Activated T-helper 17 cell treated with anti-CD3 and anti-CD28 coated beads, Interleukin-2, amount 50 U/mL, for 72 hours (primary cell): ENCODE measurements around the gene RNF166. TPM values are rescaled to one million over a fixed set of nuclear protein-coding genes. Genes with fewer than 3 reads are reported as not detected.

Experiments used
- ATAC-seq: fragments of 150-1000 bp; cut with Tn5 transposase; replicated peaks from 2 replicates; pipeline ENCODE4 v1.10.0; 2021; ENCODE audit warnings: mild to moderate bottlenecking, moderate library complexity
- H3K27ac Mint-ChIP-seq: one replicate; pipeline ENCODE4 v1.8.0; 2022; ENCODE audit warnings: mixed read lengths
- H3K27me3 Mint-ChIP-seq: one replicate; pipeline ENCODE4 v1.8.0; 2022; ENCODE audit warnings: mixed read lengths
- H3K36me3 Mint-ChIP-seq: one replicate; pipeline ENCODE4 v1.8.0; 2022; ENCODE audit warnings: low read depth, mild to moderate bottlenecking, mixed read lengths
- H3K4me1 Mint-ChIP-seq: one replicate; pipeline ENCODE4 v1.8.0; 2022; ENCODE audit warnings: mixed read lengths
- H3K4me3 Mint-ChIP-seq: one replicate; pipeline ENCODE4 v1.8.0; 2022; ENCODE audit warnings: mild to moderate bottlenecking, mixed read lengths
- H3K9me3 Mint-ChIP-seq: one replicate; pipeline ENCODE4 v1.8.0; 2022; ENCODE audit warnings: mixed read lengths
- total RNA-seq, 2 donors: library from RNA; stranded (reverse); gene quantifications; one replicate each; pipeline ENCODE4 v1.2.3, GENCODE V29; 2022

The RNF166 gene
- total RNA-seq, 2 donors from 2014 or later = 57.1 to 119 TPM

GRCh38 chr16:88743693-88744576 is 37.7 kb upstream of the RNF166 start:
- Mint-ChIP-seq H3K27ac (no peak overlapping the region), H3K4me3 (peak overlapping the region; percentile 12), H3K36me3 (peaks cover 6% of the 10 kb centered on the region), H3K4me1 (peaks cover 5% of the 10 kb centered on the region), H3K9me3 (no peaks in the 10 kb centered on the region), H3K27me3 (no peaks in the 10 kb centered on the region)
- ATAC-seq = peak; percentile 53

GRCh38 chr16:88742896-88743605 is 36.8 kb upstream of the RNF166 start:
- H3K36me3 Mint-ChIP-seq = peaks cover 6% of the 10 kb centered on the region
- peaks cover 5% of the 10 kb centered on the region for H3K4me1 Mint-ChIP-seq
- no peak overlapping the region for H3K27ac Mint-ChIP-seq

DNA sequence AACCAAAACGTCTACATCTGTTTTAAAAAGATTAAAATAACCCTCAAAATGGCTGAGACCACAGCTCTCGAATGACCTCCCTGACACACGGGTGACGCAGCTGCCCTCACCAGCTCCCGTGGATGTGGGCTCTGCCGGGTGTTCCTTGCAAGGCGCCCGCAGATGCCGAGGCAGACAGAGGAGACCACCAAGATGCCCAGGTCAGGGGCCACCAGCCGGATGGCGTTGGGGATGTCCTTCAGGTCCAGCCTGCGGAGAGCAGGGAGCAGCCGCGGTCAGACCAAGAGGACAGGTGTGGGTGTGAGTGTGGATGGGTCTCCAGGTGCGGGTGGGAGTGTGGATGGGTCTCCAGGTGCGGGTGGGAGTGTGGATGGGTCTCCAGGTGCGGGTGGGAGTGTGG is 35.2 kb upstream of the RNF166 start:
- Mint-ChIP-seq H3K27ac (no peak overlapping the region), H3K27me3 (no peaks in the 10 kb centered on the region), H3K4me1 (peaks cover under 1% of the 10 kb centered on the region), H3K4me3 (no peak overlapping the region), H3K36me3 (peaks cover 6% of the 10 kb centered on the region), H3K9me3 (no peaks in the 10 kb centered on the region)
- ATAC-seq = no peak

More at GRCh38 chr16:88742896-88743605, 36.8 kb upstream of the RNF166 start:
- Mint-ChIP-seq H3K4me3 (no peak overlapping the region), H3K27me3 (no peaks in the 10 kb centered on the region), H3K9me3 (no peaks in the 10 kb centered on the region)
- ATAC-seq = no peak

GRCh38 chr16:88740727-88741055 is 34.5 kb upstream of the RNF166 start:
- no peak overlapping the region for H3K27ac Mint-ChIP-seq
- no peaks in the 10 kb centered on the region for H3K4me1 Mint-ChIP-seq
- H3K4me3 Mint-ChIP-seq = no peak overlapping the region

DNA sequence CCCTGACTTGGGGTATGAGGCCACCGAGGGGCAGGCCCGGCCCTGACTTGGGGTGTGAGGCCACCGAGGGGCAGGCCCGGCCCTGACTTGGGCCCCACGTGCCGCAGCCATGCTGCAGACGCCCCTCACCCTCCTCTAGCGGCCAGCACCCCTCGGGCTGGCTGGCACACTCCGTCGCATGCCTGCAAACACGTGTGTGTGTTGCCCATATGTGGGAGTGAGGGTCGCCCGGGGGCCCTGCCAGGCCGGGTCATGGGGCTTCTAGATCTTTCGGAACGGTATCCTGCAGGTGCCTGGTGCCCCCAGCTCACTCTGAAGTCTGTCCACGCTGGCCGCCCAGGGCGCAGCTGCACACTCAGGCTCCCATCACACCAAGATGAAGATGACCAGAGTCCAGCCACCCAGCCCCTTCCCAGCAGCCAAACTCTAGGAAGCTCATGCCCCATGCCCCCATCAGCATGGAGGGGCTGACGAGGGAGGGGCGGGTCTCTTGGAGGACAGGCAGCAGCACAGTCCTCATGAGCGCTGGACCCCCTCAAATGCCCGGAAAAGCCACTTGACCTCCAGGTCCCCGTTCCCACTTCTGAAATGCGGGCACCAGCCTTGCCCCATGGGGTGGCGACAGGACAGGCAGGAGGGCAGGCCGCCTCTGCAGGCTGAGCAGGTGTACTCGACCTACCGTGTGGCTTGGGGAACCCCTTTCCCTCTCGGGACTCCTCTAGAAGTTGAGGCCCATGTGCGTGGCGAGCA is 33.9 kb upstream of the RNF166 start:
- no peaks in the 10 kb centered on the region for H3K27me3 Mint-ChIP-seq
- no peak overlapping the region for H3K4me3 Mint-ChIP-seq
- H3K36me3 Mint-ChIP-seq = peaks cover 11% of the 10 kb centered on the region
- no peak for ATAC-seq
- H3K9me3 Mint-ChIP-seq = no peaks in the 10 kb centered on the region
- H3K27ac Mint-ChIP-seq = no peak overlapping the region
- no peaks in the 10 kb centered on the region for H3K4me1 Mint-ChIP-seq

More at GRCh38 chr16:88740727-88741055, 34.5 kb upstream of the RNF166 start:
- Mint-ChIP-seq H3K27me3 (no peaks in the 10 kb centered on the region), H3K9me3 (no peaks in the 10 kb centered on the region), H3K36me3 (peaks cover 11% of the 10 kb centered on the region)
- ATAC-seq = no peak

DNA sequence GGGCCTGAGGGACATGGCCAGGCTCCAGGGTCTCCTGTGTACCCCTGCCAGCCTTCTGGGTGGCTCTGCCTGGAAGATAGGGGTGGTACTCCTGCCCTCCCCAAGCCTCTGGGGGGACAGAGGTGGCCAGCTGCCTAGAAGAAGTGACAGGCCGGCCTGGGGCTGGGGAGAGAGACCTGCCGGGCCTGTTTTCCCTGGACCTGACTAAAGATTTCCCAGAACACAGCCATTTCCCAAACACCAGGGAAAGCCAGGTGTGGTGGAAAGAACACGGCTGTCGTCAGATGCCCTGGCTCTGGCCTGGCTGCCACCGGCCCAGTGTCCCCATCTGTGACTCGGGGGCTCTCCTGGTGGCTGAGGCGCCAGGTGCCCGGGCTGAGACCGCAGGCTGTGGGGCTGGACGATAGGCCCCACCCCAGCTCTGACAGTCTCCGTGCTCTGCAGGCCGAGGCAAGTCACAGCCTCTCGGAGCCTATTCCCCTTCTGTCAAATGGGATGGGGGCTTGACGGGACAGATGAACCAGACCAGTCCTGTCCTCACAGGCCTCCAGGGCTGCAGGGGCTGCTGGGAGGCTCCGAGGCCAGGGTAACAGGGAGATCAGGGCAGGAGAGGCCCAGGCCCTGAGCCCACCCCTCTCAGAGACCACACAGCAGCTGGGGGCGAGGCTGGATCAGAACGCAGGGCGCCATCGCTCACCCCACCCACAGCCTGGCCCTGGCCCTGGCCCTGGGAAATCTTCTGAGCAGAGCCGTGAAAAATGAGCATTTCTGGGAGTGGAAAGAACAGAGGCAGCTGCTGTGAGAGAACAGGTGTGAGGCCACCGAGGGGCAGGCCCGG is 33.1 kb upstream of the RNF166 start:
- no peak overlapping the region for H3K4me3 Mint-ChIP-seq
- H3K27me3 Mint-ChIP-seq = no peaks in the 10 kb centered on the region
- H3K9me3 Mint-ChIP-seq = no peaks in the 10 kb centered on the region
- peak overlapping the region; percentile 67 for H3K27ac Mint-ChIP-seq
- ATAC-seq = no peak
- H3K36me3 Mint-ChIP-seq = peaks cover 11% of the 10 kb centered on the region
- no peaks in the 10 kb centered on the region for H3K4me1 Mint-ChIP-seq

GRCh38 chr16:88738151-88739084 is 32.2 kb upstream of the RNF166 start:
- peaks cover 11% of the 10 kb centered on the region for H3K36me3 Mint-ChIP-seq
- no peak overlapping the region for H3K4me3 Mint-ChIP-seq
- peak overlapping the region; percentile 67 for H3K27ac Mint-ChIP-seq
- ATAC-seq = no peak
- H3K4me1 Mint-ChIP-seq = no peaks in the 10 kb centered on the region
- H3K27me3 Mint-ChIP-seq = no peaks in the 10 kb centered on the region
- no peaks in the 10 kb centered on the region for H3K9me3 Mint-ChIP-seq

GRCh38 chr16:88737298-88738150 is 31.3 kb upstream of the RNF166 start:
- Mint-ChIP-seq H3K27ac (no peak overlapping the region), H3K4me3 (no peak overlapping the region), H3K9me3 (no peaks in the 10 kb centered on the region), H3K36me3 (peaks cover 11% of the 10 kb centered on the region), H3K4me1 (no peaks in the 10 kb centered on the region), H3K27me3 (no peaks in the 10 kb centered on the region)
- peak; percentile 89 for ATAC-seq

DNA sequence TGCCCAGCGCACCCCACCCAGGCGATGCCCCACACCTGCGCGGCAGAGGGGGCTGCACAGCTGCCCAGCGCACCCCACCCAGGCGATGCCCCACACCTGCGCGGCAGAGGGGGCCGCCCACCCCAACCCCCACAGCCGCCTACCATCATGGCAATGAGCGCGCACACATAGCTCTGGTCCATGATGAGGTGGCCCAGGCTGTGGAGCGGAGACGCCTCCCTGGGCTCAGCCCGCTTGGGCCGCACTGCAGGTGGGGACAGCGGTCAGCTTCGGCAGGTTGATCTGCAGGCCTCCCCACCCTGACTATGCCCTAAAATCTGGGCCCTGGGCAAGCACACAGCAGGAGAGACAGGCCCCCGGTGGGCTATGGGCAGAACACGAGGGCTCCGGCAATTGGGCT is 30.3 kb upstream of the RNF166 start:
- Mint-ChIP-seq H3K4me3 (no peak overlapping the region), H3K36me3 (peaks cover 16% of the 10 kb centered on the region), H3K27me3 (no peaks in the 10 kb centered on the region), H3K27ac (no peak overlapping the region), H3K4me1 (no peaks in the 10 kb centered on the region), H3K9me3 (no peaks in the 10 kb centered on the region)
- no peak for ATAC-seq

DNA sequence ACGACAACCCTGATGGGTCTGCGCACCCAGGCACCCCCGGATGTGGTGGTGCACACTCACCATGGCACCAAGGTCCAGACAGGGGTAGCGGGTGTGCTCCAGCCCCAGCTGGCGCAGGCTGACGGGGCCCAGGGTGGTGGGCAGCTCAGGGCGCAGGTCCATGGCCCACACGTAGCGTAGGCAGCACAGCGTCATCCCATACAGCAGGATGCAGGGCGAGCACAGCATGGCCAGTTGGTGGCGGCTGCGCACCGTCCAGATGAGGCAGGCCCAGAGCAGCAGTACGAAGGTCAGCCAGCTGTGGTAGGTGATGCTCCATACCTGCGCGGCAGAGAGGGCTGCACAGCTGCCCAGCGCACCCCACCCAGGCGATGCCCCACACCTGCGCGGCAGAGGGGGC is 29.9 kb upstream of the RNF166 start:
- Mint-ChIP-seq H3K4me3 (no peak overlapping the region), H3K36me3 (peaks cover 16% of the 10 kb centered on the region), H3K4me1 (no peaks in the 10 kb centered on the region), H3K27ac (no peak overlapping the region), H3K27me3 (no peaks in the 10 kb centered on the region), H3K9me3 (no peaks in the 10 kb centered on the region)
- ATAC-seq = no peak

- no peak for ATAC-seq
These were observed 29.4 kb upstream of the RNF166 start for GRCh38 chr16:88735616-88736015.

GRCh38 chr16:88735121-88735520 is 28.9 kb upstream of the RNF166 start:
- Mint-ChIP-seq H3K9me3 (no peaks in the 10 kb centered on the region), H3K4me3 (no peak overlapping the region), H3K27ac (no peak overlapping the region), H3K4me1 (no peaks in the 10 kb centered on the region), H3K27me3 (no peaks in the 10 kb centered on the region), H3K36me3 (peaks cover 24% of the 10 kb centered on the region)
- no peak for ATAC-seq

More at GRCh38 chr16:88735616-88736015, 29.4 kb upstream of the RNF166 start:
- Mint-ChIP-seq H3K4me3 (no peak overlapping the region), H3K36me3 (peaks cover 19% of the 10 kb centered on the region), H3K4me1 (no peaks in the 10 kb centered on the region), H3K27me3 (no peaks in the 10 kb centered on the region), H3K27ac (no peak overlapping the region), H3K9me3 (no peaks in the 10 kb centered on the region)
